Cardiac fibroblast (primary cell): ENCODE results near the gene MYO3A.
"Not testable (repeated sequence)": the region's sequence is repeated elsewhere in the genome, so short reads cannot be mapped to it uniquely, and the experiment has no call there.

Experiments used
- DNase-seq, 2 donors: peaks; one replicate each; pipeline versions ENCODE4 v3.0.0 to v3.0.0-alpha.2; 2010; ENCODE audit warnings: low read depth in 2 of 2
- H3K4me3 ChIP-seq, 2 donors: replicated peaks in 1 of 2; 1 replicate in 1 of 2; 2 replicates in 1 of 2; pipeline ENCODE4 v1.5.1; 2011; ENCODE audit warnings: low read depth in 2 of 2, low read length in 2 of 2, mild to moderate bottlenecking in 2 of 2, moderate library complexity in 1 of 2
- CTCF ChIP-seq: IDR thresholded peaks from one replicate; pipeline ENCODE4 v1.5.1; 2011; ENCODE audit warnings: low read depth, mild to moderate bottlenecking, low read length, inconsistent platforms

MYO3A gene

GRCh38 chr10:26000971-26001370 lies 66.9 kb downstream of the MYO3A start:
- TF ChIP-seq CTCF = no peak
- no peak overlapping the region for H3K4me3 ChIP-seq
- no peak for DNase-seq

GRCh38 chr10:26002466-26002865 lies 68.4 kb downstream of the MYO3A start:
- DNase-seq, H3K4me3 ChIP-seq: not testable (repeated sequence)

- no peak for DNase-seq
- no peak for TF ChIP-seq CTCF
- H3K4me3 ChIP-seq = no peak overlapping the region
These were observed 81.1 kb downstream of the MYO3A start for GRCh38 chr10:26015092-26015491.

GRCh38 chr10:26022831-26023230 lies 88.8 kb downstream of the MYO3A start:
- no peak for DNase-seq
- no peak overlapping the region for H3K4me3 ChIP-seq
- TF ChIP-seq CTCF = no peak

GRCh38 chr10:26024303-26024702 lies 90.3 kb downstream of the MYO3A start:
- DNase-seq = no peak
- TF ChIP-seq CTCF = no peak

GRCh38 chr10:26025523-26025922 lies 91.5 kb downstream of the MYO3A start:
- no peak for DNase-seq
- TF ChIP-seq CTCF = no peak

More at GRCh38 chr10:26024303-26024702, 90.3 kb downstream of the MYO3A start:
- no peak overlapping the region for H3K4me3 ChIP-seq

GRCh38 chr10:26029858-26030257 lies 95.8 kb downstream of the MYO3A start:
- H3K4me3 ChIP-seq = no peak overlapping the region
- no peak for DNase-seq
- TF ChIP-seq CTCF = no peak

More at GRCh38 chr10:26025523-26025922, 91.5 kb downstream of the MYO3A start:
- H3K4me3 ChIP-seq = no peak overlapping the region
